IMR-90 (cell line): ENCODE results near the gene CBS. TPM values are rescaled to one million over a fixed set of nuclear protein-coding genes. Genes with fewer than 3 reads are reported as not detected.

Experiments used
- ATAC-seq: fragments of 200-7000 bp; cut with Tn5 transposase; 2 replicates; pipeline ENCODE4 v1.9.1; 2020; ENCODE audit warnings: low read depth, mild to moderate bottlenecking, moderate library complexity
- BruUV-seq: library from RNA; stranded (reverse); fragments of 400-500 nt; replicated peaks from 2 replicates; lab custom pipeline; 2021; lab: Mats Ljungman, UMichigan
- CTCF ChIA-PET: fragments of 300-600 bp; formaldehyde crosslinking; extraction: SDS; loops from one replicate; lab custom pipeline; 2021; ENCODE audit warnings: antibody characterized with exemption; lab: Yijun Ruan, JAX
- POLR2A ChIA-PET: fragments of 300-600 bp; sonication (Branson Sonifier 250); formaldehyde crosslinking; loops from one replicate; lab custom pipeline; 2022; ENCODE audit warnings: antibody characterized with exemption; ENCODE audit not compliant: unreplicated experiment; lab: Charles Lee
- DNase-seq: peaks from one replicate; pipeline ENCODE4 v3.0.0; 2013
- H2AFZ ChIP-seq: replicated peaks from 2 replicates; pipeline ENCODE3; 2013; ENCODE audit warnings: low read length, mild to moderate bottlenecking; ENCODE audit not compliant: poor library complexity
- H2AK5ac ChIP-seq: 2 replicates; pipeline ENCODE4 v1.6.1; 2013; ENCODE audit warnings: low read depth, low read length, inconsistent platforms
- H2AK9ac ChIP-seq: replicated peaks from 2 replicates; pipeline ENCODE3; 2013; ENCODE audit warnings: mild to moderate bottlenecking, low read depth, low read length, moderate library complexity; ENCODE audit not compliant: poor library complexity
- H2BK120ac ChIP-seq: 2 replicates; pipeline ENCODE4 v1.6.1; 2013; ENCODE audit warnings: low read depth, low read length, inconsistent platforms
- H2BK15ac ChIP-seq: 3 replicates; pipeline ENCODE4 v1.6.1; 2013; ENCODE audit warnings: low read depth, low read length, inconsistent platforms
- H2BK20ac ChIP-seq: 2 replicates; pipeline ENCODE4 v1.6.1; 2013; ENCODE audit warnings: low read depth, mild to moderate bottlenecking, inconsistent platforms, low read length, moderate library complexity
- H2BK5ac ChIP-seq: 2 replicates; pipeline ENCODE4 v1.6.1; 2013; ENCODE audit warnings: mild to moderate bottlenecking, low read depth, low read length, inconsistent platforms; ENCODE audit not compliant: poor library complexity, severe bottlenecking
- H3K14ac ChIP-seq: replicated peaks from 2 replicates; pipeline ENCODE4 v1.6.1; 2013; ENCODE audit warnings: low read depth, low read length, inconsistent platforms
- H3K18ac ChIP-seq: 2 replicates; pipeline ENCODE4 v1.6.1; 2013; ENCODE audit warnings: low read depth, low read length, control low read depth
- H3K23ac ChIP-seq: 2 replicates; pipeline ENCODE4 v1.6.1; 2013; ENCODE audit warnings: low read depth, low read length, inconsistent platforms
- H3K27ac ChIP-seq: 2 replicates; pipeline ENCODE4 v1.5.1; 2013; ENCODE audit warnings: mild to moderate bottlenecking, control low read depth, low read length; ENCODE audit not compliant: insufficient read depth
- H3K27me3 ChIP-seq: 2 replicates; pipeline ENCODE4 v1.6.1; 2013; ENCODE audit warnings: low read length; ENCODE audit not compliant: control insufficient read depth, insufficient read depth
- H3K36me3 ChIP-seq: 2 replicates; pipeline ENCODE4 v1.6.1; 2013; ENCODE audit warnings: low read length, mixed read lengths; ENCODE audit not compliant: control insufficient read depth, insufficient read depth
- H3K4ac ChIP-seq: 2 replicates; pipeline ENCODE4 v1.6.1; 2013; ENCODE audit warnings: low read depth, low read length, inconsistent platforms
- H3K4me1 ChIP-seq: 2 replicates; pipeline ENCODE4 v1.6.1; 2013; ENCODE audit warnings: low read length, mixed read lengths; ENCODE audit not compliant: control insufficient read depth, insufficient read depth
- H3K4me2 ChIP-seq: 2 replicates; pipeline ENCODE4 v1.6.1; 2013; ENCODE audit warnings: low read depth, mild to moderate bottlenecking, control low read depth, low read length, moderate library complexity
- H3K4me3 ChIP-seq: 2 replicates; pipeline ENCODE4 v1.5.1; 2013; ENCODE audit warnings: low read depth, mild to moderate bottlenecking, control low read depth, low read length, moderate library complexity; ENCODE audit not compliant: insufficient read depth
- H3K56ac ChIP-seq: 2 replicates; pipeline ENCODE4 v1.6.1; 2013; ENCODE audit warnings: low read length, inconsistent platforms; ENCODE audit not compliant: insufficient read depth; ENCODE audit errors: extremely low read depth
- H3K79me1 ChIP-seq, 2 experiments: 2 replicates each; pipeline ENCODE4 v1.6.1; 2013; ENCODE audit warnings: low read length in 2 of 2, inconsistent platforms in 1 of 2, low read depth in 1 of 2
- H3K9ac ChIP-seq: 2 replicates; pipeline ENCODE4 v1.6.1; 2013; ENCODE audit warnings: low read depth, low read length, control low read depth
- H3K9me1 ChIP-seq: 2 replicates; pipeline ENCODE4 v1.6.1; 2013; ENCODE audit warnings: low read length, inconsistent platforms; ENCODE audit not compliant: insufficient read depth
- H3K9me3 ChIP-seq: 2 replicates; pipeline ENCODE4 v1.6.1; 2013; ENCODE audit warnings: low read length; ENCODE audit not compliant: control insufficient read depth, insufficient read depth
- H4K20me1 ChIP-seq: 2 replicates; pipeline ENCODE4 v1.6.1; 2013; ENCODE audit warnings: low read length, inconsistent platforms; ENCODE audit not compliant: insufficient read depth
- H4K5ac ChIP-seq: 2 replicates; pipeline ENCODE4 v1.6.1; 2013; ENCODE audit warnings: mild to moderate bottlenecking, low read depth, low read length, control low read depth
- H4K8ac ChIP-seq, 2 experiments: 2 replicates each; pipeline ENCODE4 v1.6.1; 2013; ENCODE audit warnings: low read depth in 2 of 2, low read length in 2 of 2, control low read depth in 1 of 2, inconsistent platforms in 1 of 2
- H4K91ac ChIP-seq: 2 replicates; pipeline ENCODE4 v1.6.1; 2013; ENCODE audit warnings: low read depth, low read length, inconsistent platforms; ENCODE audit not compliant: insufficient read depth
- BHLHE40 ChIP-seq: fragments of 150-350 bp; IDR thresholded peaks from 2 replicates; pipeline ENCODE4 v1.6.1; 2016; ENCODE audit warnings: mild to moderate bottlenecking, low read depth, low read length
- CEBPB ChIP-seq: IDR thresholded peaks from 2 replicates; pipeline ENCODE4 v1.6.1; 2012; ENCODE audit warnings: low read depth, low read length, improper control_type of control experiment
- CHD1 ChIP-seq: IDR thresholded peaks from 2 replicates; pipeline ENCODE4 v1.6.1; 2012; ENCODE audit warnings: low read depth, low read length, improper control_type of control experiment
- FOS ChIP-seq: fragments of 150-350 bp; IDR thresholded peaks from 2 replicates; pipeline ENCODE4 v1.6.1; 2016; ENCODE audit warnings: low read depth, low read length
- RAD21 ChIP-seq: IDR thresholded peaks from 2 replicates; pipeline ENCODE4 v1.6.1; 2012; ENCODE audit warnings: low read length, improper control_type of control experiment
- RCOR1 ChIP-seq: IDR thresholded peaks from 2 replicates; pipeline ENCODE4 v1.6.1; 2012; ENCODE audit warnings: mild to moderate bottlenecking, low read length, improper control_type of control experiment; ENCODE audit not compliant: insufficient replicate concordance
- RFX5 ChIP-seq: IDR thresholded peaks from 2 replicates; pipeline ENCODE4 v1.8.0; 2012; ENCODE audit warnings: low read depth, mild to moderate bottlenecking, low read length, moderate library complexity
- SMC3 ChIP-seq: fragments of 150-350 bp; IDR thresholded peaks from 2 replicates; pipeline ENCODE4 v1.6.1; 2016; ENCODE audit warnings: low read depth, mild to moderate bottlenecking, antibody characterized with exemption, low read length, moderate library complexity
- WGBS, 2 experiments: methylation state at CpG; one replicate each; pipeline versions ENCODE4 v1.1.5 to v1.1.7; 2013; ENCODE audit warnings: missing lambda C conversion rate in 2 of 2; ENCODE audit not compliant: insufficient read length in 1 of 2; ENCODE audit errors: extremely low coverage in 2 of 2; 5-methylcytosine and 5-hydroxymethylcytosine counted together
- dilution Hi-C: fragments of 300-500 bp; cut with HindIII; formaldehyde crosslinking; loops from one replicate; pipeline ENCODE4 v1.14.3; 2018; ENCODE audit warnings: low sequenced_read_pairs; ENCODE audit not compliant: unreplicated experiment
- in situ Hi-C: fragments of 300-500 bp; cut with MboI; formaldehyde crosslinking; loops from 3 replicates; pipeline ENCODE4 v1.14.3; 2019; ENCODE audit warnings: low sequenced_read_pairs, inconsistent platforms, mixed read lengths
- intact Hi-C: fragments of 100-400 bp; cut with micrococcal nuclease; formaldehyde crosslinking; loops from 2 replicates; pipeline ENCODE4 v1.10.0; 2022
- polyA plus RNA-seq, 3 experiments: library from polyadenylated mRNA; depleted of rRNA; stranded (reverse); fragments of >200 nt; gene quantifications; 2 replicates each; pipeline ENCODE4 v1.2.3, GENCODE V29; 2012; ENCODE audit warnings: low replicate concordance in 1 of 3
- total RNA-seq: library from RNA; depleted of rRNA; stranded (reverse); fragments of >200 nt; gene quantifications from 2 replicates; pipeline ENCODE4 v1.2.3, GENCODE V29; 2012
- TF ChIP-seq, protein P1 (sequence below): fragments of 150-350 bp; IDR thresholded peaks from 2 replicates; pipeline ENCODE4 v1.6.1; 2016; ENCODE audit warnings: low read depth, mild to moderate bottlenecking, low read length, moderate library complexity, borderline replicate concordance

CBS gene
- total and polyA plus RNA-seq, 2 of the 4 experiments (the other 2 are of a cell fraction): 38.5 to 54.3 TPM

DNA sequence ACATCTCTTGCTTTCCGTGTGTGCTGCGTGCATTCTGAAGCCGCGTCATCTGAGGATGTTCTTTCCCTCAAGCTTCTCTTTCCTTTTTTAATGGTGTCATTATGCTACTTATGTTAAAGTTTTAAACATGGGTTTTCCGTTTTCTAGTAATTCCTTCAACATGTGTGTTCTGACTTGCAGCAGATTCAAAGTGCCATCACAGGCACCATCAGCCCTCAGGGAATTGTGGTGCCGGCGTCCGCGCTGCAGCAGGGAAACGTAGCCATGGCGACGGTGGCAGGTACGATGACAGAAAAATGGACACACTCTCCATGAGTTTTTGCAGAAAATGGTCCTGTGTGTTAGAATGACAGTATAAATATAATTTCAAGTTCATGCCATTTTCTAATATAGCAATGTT lies 58.9 kb downstream of the CBS start:
- no peak overlapping the region for H4K91ac ChIP-seq
- no TSS peak for BruUV-seq
- H3K23ac ChIP-seq: no peak overlapping the region
- no peaks in the 10 kb centered on the region for H3K27me3 ChIP-seq
- no peak overlapping the region for H3K4ac ChIP-seq
- H3K9me1 ChIP-seq: peaks cover 7% of the 10 kb centered on the region
- no peak overlapping the region for H3K27ac ChIP-seq
- ATAC-seq: no peak
- H2BK120ac ChIP-seq: no peak overlapping the region
- H3K79me1 ChIP-seq: peaks cover 0 to 26% of the 10 kb centered on the region in 2 experiments; a peak in 3 of 4 replicates
- no peaks in the 10 kb centered on the region for H4K20me1 ChIP-seq
- no peak overlapping the region for H2BK20ac ChIP-seq
- intact Hi-C loops: no loop called here
- no peak overlapping the region for H4K5ac ChIP-seq
- dilution Hi-C loops: no loop called here
- peaks cover 46% of the 10 kb centered on the region for H3K36me3 ChIP-seq
- H3K18ac ChIP-seq: no peak overlapping the region
- H3K4me2 ChIP-seq: no peak overlapping the region
- no peak overlapping the region for H2AK9ac ChIP-seq
- H2AFZ ChIP-seq: no peak overlapping the region
- TF ChIP-seq, protein P1, sequence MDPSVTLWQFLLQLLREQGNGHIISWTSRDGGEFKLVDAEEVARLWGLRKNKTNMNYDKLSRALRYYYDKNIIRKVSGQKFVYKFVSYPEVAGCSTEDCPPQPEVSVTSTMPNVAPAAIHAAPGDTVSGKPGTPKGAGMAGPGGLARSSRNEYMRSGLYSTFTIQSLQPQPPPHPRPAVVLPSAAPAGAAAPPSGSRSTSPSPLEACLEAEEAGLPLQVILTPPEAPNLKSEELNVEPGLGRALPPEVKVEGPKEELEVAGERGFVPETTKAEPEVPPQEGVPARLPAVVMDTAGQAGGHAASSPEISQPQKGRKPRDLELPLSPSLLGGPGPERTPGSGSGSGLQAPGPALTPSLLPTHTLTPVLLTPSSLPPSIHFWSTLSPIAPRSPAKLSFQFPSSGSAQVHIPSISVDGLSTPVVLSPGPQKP: no peak
- TF ChIP-seq RCOR1: no peak
- no peak for TF ChIP-seq FOS
- no peak for TF ChIP-seq CHD1
- no peak for TF ChIP-seq RFX5
- no peak for TF ChIP-seq RAD21
- no peak for TF ChIP-seq SMC3
- TF ChIP-seq BHLHE40: no peak
- no peak for TF ChIP-seq CEBPB
- in situ Hi-C loops: no loop called here
- H2BK5ac ChIP-seq: no peak overlapping the region
- ChIA-PET CTCF (no interaction called here), POLR2A (no interaction called here)
- H3K4me1 ChIP-seq: no peaks in the 10 kb centered on the region
- no peak overlapping the region for H4K8ac ChIP-seq
- no peak overlapping the region for H2BK15ac ChIP-seq
- H3K56ac ChIP-seq: no peak overlapping the region
- no CpG with 5 or more reads among the region's 13 CpGs for WGBS, 2 experiments
- H3K9me3 ChIP-seq: no peaks in the 10 kb centered on the region
- DNase-seq: no peak
- H3K9ac ChIP-seq: no peak overlapping the region
- no peak overlapping the region for H3K14ac ChIP-seq
- H3K4me3 ChIP-seq: no peak overlapping the region
- H2AK5ac ChIP-seq: no peak overlapping the region
